Measurements from ENCODE around the gene TOMM40L.

Gene TOMM40L

DNA sequence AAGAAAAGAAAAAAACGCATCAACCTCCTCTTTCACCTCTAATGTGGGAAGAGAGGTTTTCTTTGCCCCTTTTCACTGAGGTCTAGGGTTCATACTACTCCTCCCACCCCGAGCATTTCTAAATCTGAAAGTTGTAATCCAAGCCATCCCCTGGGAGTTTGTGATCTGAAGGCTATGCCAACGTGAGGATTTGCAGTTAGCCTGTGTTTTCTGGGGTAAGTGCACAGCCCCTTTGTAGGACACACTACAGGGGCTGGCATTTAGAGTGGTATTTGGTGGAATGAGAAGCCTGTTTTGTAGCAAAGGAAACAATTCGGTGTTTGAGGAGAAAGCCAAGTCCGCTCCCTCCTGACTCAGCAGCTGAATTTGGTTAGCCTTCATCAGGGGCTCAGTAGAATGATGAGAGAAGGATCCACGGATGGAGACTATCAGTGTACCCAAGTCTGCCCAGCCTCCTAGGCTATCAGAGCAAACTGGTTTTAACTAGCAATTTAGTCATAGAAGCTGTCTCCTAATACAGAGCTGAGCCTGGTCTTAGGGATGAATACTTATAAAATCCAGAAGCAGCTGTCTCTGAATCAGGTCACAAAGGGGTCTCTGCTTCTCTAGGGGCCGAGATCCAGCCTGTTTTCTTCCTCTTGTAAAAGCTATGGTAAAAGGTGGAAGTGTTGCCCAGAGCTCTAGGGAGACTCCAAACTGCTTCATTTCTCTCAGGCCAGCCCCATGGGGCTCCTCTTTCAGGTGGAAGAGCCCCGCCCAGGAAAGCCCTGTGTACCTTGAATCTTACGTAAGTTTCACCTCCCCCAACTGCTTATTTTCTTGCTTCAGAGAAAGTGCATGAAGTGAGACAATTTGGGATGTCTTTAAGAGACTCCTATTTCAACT lies 34.8 kb downstream of the TOMM40L start:
- DNase-seq (no peak), ATAC-seq (replicated peaks) (peak in 1 of 2 donors; percentile 29)
- peaks cover 22 to 35% of the 10 kb centered on the region in 2 donors for H3K4me1 Mint-ChIP-seq
- no peak overlapping the region for H3K4me3 Mint-ChIP-seq
- no peak overlapping the region for H3K27ac Mint-ChIP-seq
- peaks cover 15 to 20% of the 10 kb centered on the region in 2 donors for H3K36me3 Mint-ChIP-seq
- peaks cover 19 to 26% of the 10 kb centered on the region in 2 donors for H3K9me3 Mint-ChIP-seq
- H3K27me3 Mint-ChIP-seq = peaks cover 61 to 77% of the 10 kb centered on the region in 2 donors

DNA sequence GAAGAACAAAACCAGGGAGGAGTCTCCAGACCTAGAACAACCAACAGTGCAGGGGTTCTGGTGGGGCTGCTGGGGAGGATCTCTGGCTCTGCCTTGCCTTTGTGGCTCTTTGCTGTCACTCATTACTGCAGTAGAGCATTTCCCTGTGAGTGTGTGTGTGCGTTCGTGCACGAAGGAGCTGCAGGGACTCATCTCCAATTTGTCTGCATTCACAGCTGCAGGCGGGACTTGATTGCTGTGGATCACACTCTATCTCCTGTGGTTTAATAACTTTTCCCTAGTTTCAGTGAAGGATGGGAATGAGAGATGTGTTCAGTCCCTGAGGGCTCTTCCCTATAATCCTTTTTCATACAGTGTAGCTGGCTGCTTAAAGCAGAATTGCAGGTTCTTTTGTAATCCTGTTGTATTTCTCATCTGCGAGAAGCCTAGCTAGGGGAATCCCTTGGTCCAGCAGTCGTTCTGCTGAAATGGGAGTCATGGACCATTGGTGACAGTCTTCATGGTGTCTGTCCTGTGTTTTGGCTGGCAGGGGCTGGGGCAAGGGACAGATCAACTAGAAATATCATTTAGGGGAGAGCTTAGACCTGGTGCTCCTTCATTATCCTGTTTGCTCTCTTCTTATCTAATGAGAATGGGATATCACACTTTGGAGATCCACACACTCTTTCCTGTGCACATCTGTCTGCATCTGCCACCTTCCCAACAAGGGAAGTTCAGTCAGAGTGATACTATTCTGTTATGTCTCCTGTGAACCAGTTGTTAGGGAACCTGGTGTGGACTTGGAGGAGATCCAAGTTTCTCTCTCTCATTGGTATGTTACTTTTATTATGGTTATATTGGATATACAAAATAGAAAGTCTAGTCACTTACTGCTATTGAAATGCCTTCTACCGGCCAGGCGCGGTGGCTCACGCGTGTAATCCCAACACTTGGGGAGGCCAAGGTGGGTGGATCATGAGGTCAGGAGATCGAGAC lies 35.7 kb downstream of the TOMM40L start:
- DNase-seq = no peak
- Mint-ChIP-seq H3K4me1 (peaks cover 22 to 35% of the 10 kb centered on the region in 2 donors), H3K4me3 (no peak overlapping the region), H3K36me3 (peaks cover 15 to 17% of the 10 kb centered on the region in 2 donors), H3K27ac (no peak overlapping the region), H3K27me3 (peaks cover 55 to 70% of the 10 kb centered on the region in 2 donors), H3K9me3 (peaks cover 15 to 19% of the 10 kb centered on the region in 2 donors)
- ATAC-seq (replicated peaks) = peak; percentile 48 to 65

DNA sequence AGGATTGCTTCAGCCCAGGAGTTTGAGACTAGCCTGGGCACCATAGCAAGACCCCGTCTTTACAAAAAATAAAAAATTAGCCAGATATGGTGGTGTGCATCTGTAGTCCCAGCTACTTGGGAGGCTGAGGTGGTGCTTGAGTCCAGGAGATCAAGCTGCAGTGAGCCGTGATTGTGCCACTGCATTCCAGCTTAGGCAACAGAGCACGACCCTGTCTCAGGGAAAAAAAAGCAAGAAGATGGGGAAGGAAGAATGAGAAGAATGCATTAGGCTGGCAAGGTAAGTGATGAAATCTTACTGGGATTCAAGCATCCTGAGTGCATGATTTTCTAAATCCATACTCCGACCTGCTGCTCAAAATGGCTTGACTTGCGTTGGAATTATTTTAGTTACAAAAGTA lies 39.4 kb downstream of the TOMM40L start:
- DNase-seq = no peak
- H3K36me3 Mint-ChIP-seq = no peaks in the 10 kb centered on the region
- peaks cover 22 to 33% of the 10 kb centered on the region in 2 donors for H3K27me3 Mint-ChIP-seq
- no peak overlapping the region for H3K4me3 Mint-ChIP-seq
- no peaks in the 10 kb centered on the region for H3K9me3 Mint-ChIP-seq
- H3K27ac Mint-ChIP-seq = no peak overlapping the region
- ATAC-seq (replicated peaks) = no peak
- peaks cover 21 to 28% of the 10 kb centered on the region in 2 donors for H3K4me1 Mint-ChIP-seq

DNA sequence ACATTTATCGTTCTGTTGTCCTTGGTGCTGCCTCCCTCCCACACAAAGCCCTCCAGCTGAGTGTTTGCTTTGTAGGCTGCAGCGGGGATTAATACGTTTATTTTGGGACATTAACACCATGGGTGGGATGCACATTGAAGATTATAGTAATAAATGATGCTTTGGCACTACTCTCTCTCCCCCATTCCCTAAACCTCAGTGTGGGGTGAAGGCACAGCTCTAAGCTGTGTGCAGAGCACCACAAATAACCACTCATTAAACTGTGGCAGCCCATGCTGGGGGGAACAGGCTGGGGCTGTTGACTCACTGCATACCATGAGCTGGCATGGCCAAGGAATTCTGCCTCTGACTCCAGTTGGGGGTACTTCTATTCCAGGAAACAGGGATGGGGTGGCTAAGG lies 40.3 kb downstream of the TOMM40L start:
- no peaks in the 10 kb centered on the region for H3K9me3 Mint-ChIP-seq
- peak overlapping the region; percentile 34 for H3K27ac Mint-ChIP-seq
- H3K36me3 Mint-ChIP-seq = no peaks in the 10 kb centered on the region
- DNase-seq = no peak
- H3K27me3 Mint-ChIP-seq = peaks cover 16 to 24% of the 10 kb centered on the region in 2 donors
- no peak for ATAC-seq (replicated peaks)
- peaks cover 13 to 21% of the 10 kb centered on the region in 2 donors for H3K4me1 Mint-ChIP-seq
- H3K4me3 Mint-ChIP-seq = no peak overlapping the region

DNA sequence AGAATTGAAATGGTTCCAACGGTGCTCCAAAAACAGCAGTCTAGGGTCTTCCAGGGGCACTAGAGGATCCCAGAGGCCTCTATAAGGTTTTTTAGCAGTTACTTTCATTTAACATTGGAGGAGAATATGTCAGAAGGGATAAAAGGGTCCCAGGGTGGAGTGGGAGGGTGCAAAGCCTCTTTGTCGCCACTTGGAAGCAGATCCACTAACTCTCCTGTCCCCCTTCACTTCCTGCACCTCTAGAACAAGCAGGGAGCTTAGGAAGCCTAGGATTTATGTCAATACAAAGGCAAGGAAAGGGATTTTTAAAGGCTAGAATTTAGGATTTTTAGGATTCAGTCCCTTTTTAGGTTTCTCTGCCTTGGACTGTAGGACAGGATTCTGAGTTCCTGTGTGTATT lies 41.0 kb downstream of the TOMM40L start:
- peaks cover 12 to 22% of the 10 kb centered on the region in 2 donors for H3K27me3 Mint-ChIP-seq
- H3K27ac Mint-ChIP-seq = no peak overlapping the region
- DNase-seq (no peak), ATAC-seq (replicated peaks) (no peak)
- H3K4me1 Mint-ChIP-seq = peaks cover 7 to 15% of the 10 kb centered on the region in 2 donors
- no peaks in the 10 kb centered on the region for H3K36me3 Mint-ChIP-seq
- no peak overlapping the region for H3K4me3 Mint-ChIP-seq
- no peaks in the 10 kb centered on the region for H3K9me3 Mint-ChIP-seq

DNA sequence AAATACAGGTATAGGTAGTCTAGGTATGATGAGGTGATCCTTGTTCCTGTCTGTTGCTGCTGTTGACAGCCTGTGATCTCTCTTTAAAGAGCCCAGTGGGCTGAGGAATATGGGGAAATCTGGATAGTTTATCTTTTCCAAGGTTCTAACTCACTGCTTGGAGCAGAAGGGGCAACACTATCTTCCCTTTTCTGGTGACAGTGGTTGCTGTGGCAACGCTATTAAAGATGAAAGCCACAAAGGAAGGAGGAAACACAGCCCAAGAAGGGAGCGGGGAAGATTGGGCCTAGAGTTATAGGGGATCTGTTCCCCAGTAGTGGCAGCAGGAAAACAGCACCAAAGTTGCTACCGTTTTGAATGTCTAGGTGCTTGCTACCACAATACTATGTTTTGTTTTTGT lies 41.5 kb downstream of the TOMM40L start:
- H3K36me3 Mint-ChIP-seq = no peaks in the 10 kb centered on the region
- no peaks in the 10 kb centered on the region for H3K9me3 Mint-ChIP-seq
- ATAC-seq (replicated peaks) (peak in 1 of 2 donors; percentile 29), DNase-seq (no peak)
- no peak overlapping the region for H3K27ac Mint-ChIP-seq
- H3K4me3 Mint-ChIP-seq = no peak overlapping the region
- peaks cover 7 to 13% of the 10 kb centered on the region in 2 donors for H3K4me1 Mint-ChIP-seq
- H3K27me3 Mint-ChIP-seq = peaks cover 14 to 20% of the 10 kb centered on the region in 2 donors

DNA sequence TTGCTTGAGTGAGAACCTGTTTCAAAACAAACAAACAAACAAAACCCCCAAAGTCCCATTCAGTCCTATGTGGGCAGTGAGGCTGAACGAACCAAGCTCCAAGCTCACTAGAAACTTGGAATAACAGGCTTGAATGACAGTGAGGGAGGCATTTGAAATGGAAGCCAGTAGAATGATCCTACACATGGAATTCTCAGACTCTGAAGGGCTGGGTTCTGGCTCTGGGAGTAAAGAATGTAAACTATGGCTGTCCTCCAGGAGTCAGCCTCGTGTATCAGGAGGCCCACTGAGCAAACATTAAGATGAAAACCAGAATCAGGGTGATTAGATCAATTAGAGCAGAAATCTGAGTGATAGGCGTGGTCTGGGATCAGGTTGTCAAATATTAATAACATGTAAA lies 47.5 kb downstream of the TOMM40L start:
- Mint-ChIP-seq H3K27me3 (peaks cover 36 to 47% of the 10 kb centered on the region in 2 donors), H3K36me3 (no peaks in the 10 kb centered on the region), H3K9me3 (no peaks in the 10 kb centered on the region), H3K27ac (no peak overlapping the region), H3K4me1 (no peaks in the 10 kb centered on the region), H3K4me3 (no peak overlapping the region)
- ATAC-seq (replicated peaks) (no peak), DNase-seq (no peak)

DNA sequence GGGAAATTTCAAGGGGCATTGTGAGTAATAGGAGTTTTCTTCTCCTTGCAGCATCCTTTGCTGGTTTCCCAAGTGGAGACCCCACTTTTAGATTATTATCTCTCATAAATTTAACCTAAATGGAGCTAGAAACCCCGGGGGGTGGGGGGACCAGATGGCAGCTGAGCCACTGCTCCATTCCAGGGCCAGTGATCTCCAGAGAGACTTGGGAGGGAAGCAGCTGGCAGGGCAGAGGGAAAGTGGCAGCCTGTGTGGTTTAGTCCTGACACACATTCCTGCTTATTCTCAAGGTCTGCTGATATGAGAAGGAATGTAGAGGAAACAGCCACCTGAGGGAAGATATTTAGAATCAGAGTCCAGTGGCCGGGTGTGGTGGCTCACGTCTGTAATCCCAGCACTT lies 49.0 kb downstream of the TOMM40L start:
- no peaks in the 10 kb centered on the region for H3K9me3 Mint-ChIP-seq
- no peak overlapping the region for H3K27ac Mint-ChIP-seq
- DNase-seq = no peak
- H3K36me3 Mint-ChIP-seq = no peaks in the 10 kb centered on the region
- ATAC-seq (replicated peaks) = no peak
- H3K4me1 Mint-ChIP-seq = no peaks in the 10 kb centered on the region
- peaks cover 41 to 52% of the 10 kb centered on the region in 2 donors for H3K27me3 Mint-ChIP-seq
- no peak overlapping the region for H3K4me3 Mint-ChIP-seq
